Activated CD8-positive, alpha-beta memory T cell treated with anti-CD3 and anti-CD28 coated beads, Interleukin-2, amount 50 U/mL, for 1 hour (primary cell): Measurements from ENCODE around the gene DNAJB1.
"Not testable (repeated sequence)": the region's sequence is repeated elsewhere in the genome, so short reads cannot be mapped to it uniquely, and the experiment has no call there.

Experiments used
- DNase-seq: peaks from one replicate; pipeline ENCODE4 v3.0.0-alpha.2; 2020; ENCODE audit errors: extremely low read depth

DNAJB1 gene

DNA sequence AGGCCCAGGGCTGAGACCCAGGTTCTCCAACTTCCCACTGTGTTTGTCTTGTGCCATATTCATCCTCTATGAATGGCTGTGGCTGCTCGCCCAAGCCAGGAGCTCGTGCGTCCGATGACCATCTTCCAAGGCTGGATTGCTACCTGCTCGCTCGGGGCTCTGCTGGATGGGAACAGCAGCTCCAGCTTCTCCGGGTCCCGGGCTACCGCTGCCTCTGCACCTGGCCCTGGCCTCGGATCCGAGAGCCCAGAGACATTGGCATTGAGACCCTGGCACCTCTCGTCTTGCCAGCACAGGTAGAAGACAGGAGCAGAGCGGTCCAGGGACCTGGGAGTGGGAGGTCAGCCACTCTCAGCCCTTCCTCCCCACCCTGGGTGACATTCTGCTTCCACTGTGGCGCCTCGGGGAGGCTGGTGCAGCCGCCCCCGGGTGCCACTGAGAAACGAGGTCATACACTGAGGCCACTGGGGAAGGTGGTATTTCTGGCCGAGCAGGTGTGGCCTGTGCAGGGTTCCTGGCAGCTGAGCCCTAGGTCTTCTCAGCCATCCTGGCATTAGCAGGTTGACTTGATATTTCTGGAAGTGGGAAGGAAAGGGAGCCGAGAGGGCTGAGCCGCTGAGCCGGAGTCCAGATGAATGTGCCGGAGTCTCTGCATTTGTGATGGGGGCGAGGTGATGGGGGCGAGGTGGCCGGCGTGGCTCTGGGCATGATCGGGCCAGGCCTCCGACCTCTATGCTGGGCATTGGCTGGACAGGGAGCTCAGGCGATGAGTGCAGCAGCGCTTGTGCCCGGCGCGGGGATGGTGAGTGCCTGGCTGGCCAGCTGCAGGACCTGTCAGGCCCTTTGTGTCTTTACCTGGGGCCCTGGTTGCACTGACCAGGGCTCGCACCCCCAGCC is 35.1 kb upstream of the DNAJB1 start:
- DNase-seq: no peak

DNA sequence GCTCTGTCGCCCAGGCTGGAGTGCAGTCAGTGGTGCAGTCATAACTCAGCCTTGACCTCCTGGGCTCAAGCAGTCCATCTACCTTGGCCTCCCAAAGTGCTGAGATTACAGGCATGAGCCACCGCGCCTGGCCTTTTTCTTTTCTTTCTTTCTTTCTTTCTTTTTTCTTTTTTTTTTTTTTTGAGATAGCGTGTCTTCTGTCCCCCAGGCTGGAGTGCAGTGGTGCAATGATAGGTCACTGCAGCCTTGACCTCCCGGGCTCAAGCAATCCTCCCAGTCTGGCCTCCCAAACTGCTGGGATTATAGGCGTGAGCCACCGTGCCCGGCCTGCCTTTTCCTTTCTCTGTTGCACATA is 33.8 kb upstream of the DNAJB1 start:
- not testable (repeated sequence) for DNase-seq

DNA sequence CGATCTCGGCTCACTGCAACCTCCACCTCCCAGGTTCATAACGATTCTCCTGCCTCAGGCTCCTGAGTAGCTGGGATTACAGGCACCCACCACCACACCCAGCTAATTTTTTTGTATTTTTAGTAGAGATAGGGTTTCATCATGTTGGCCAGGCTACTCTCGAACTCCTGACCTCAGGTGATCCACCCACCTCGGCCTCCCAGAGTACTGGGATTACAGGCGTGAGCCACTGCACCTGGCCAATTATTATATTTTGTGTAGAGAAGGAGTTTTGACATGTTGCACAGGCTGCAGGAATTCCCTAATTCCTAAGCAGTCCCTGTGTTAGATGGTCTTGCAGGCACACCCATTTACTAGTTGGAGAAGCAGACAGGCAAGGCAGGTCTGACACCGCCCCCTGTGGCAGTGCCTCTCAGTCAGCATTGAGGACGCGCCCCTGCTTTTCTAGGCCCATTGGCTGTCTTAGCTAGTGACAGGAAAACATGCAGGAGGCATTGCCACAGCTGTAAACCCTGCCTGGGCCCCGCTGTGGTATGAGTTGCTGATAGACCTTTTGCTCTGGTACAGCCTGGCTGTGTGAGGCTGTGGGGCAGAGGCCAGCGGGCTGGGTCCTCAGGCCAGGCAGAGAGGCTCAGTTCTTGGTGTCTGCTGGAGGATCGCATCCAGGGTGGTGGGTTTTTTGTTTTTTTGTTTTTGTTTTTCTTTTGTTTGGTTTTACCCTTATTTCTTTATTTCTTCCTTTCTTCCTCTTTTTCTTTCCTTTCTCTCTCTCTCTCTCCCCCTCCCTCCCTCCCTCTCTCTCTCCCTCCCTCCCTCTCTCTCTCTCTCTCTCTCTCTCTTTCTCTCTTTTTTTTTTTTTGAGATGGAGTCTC is 33.2 kb upstream of the DNAJB1 start:
- peak; percentile 68 for DNase-seq

DNA sequence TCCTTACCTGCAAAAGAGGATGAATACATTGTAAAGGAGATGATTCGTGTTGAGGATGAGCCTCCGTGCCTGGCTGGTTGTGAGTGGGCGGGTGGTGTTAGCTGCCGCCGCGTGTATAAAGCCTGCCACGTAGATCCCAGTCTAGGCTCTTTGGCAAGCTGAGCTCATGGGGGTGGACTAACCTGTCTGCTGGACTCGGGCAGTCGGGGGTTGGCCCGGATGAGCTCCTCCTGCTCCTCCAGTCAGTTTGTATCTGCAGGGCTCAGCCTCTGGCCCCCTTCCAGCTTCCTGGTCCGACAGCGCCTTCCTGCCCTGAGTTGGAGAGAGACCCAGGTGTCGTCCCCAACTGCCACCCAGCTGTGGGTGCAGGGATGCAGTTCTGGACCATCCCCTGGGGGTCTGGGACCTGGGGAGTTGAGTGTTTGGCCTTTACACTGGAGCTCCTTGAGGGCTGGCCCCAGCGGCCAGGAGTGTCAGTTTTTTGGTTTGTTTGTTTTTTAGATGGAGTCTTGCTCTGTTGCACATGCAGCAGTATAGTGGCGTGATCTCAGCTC is 32.1 kb upstream of the DNAJB1 start:
- no peak for DNase-seq

DNA sequence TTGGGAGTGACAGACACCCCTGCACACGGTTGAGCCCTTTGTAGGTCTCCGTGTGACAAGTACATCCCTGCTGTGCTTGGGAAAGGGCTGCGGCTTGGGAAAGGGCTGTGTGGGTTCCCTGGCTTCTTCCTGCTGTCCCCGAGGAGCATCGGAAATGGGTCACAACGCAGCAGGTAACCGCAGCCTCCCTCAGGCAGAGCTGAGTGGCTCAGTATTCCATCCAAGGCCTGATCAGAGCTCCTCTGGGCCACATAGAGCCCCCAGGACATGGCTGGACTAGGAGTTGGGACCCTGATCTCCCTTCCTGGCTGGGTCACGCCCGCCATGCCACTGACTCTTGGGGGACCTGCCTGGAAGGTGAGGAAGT is 27.5 kb upstream of the DNAJB1 start:
- DNase-seq: no peak

DNA sequence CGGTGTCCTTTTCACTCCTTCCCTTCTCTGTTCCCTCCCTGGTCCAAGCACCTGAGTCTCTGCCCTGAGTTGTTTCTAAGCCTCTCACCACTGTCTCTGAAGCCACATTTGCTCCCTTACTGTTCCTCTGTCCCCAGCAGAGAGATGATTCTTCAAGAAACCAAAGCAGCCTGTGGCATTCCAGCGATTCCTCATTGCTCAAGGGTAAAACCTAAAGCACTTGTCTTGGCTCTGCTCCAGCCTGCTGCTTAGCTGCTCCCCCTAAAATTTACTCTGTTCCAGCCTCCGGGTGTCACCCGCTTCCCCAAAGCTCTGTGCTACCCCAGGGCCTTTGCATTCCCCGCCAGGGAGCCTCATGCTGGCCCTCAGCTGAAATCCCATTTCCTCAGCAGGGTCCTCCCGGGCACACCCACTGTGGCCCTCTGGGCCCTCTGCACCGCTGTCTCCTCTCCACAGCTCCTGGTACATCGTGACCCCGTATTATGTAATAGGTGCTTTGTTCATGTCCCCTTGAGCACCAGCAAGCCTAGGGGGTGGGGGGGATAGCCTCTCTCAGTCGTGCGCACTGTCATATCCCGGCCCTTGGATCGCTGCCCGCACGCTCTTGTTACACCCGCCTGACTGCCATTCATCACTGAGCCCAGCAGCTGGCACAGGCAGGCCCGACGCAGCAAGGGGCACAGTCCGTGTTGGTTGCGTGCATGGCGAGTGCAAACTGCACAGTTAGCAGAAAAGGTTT is 26.9 kb upstream of the DNAJB1 start:
- no peak for DNase-seq

DNA sequence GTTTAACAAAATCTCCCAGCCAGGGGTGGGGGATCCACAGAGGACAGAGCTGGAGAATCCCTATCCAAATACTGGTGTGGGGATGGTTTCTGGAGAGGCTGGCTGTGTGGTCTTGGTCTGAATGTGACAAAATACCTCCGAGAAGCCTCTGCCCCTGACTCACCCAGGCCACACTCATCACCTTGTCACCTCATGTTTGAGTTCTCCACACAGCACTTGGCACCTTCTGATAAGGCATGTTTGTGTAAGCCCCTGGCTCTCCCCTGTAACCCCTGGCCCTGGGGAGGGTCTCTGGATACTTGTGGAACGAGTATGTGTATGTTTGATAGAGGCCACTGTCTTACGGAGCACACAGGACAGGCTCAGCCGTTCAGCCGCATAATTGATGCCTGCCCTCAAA is 25.9 kb upstream of the DNAJB1 start:
- no peak for DNase-seq

DNA sequence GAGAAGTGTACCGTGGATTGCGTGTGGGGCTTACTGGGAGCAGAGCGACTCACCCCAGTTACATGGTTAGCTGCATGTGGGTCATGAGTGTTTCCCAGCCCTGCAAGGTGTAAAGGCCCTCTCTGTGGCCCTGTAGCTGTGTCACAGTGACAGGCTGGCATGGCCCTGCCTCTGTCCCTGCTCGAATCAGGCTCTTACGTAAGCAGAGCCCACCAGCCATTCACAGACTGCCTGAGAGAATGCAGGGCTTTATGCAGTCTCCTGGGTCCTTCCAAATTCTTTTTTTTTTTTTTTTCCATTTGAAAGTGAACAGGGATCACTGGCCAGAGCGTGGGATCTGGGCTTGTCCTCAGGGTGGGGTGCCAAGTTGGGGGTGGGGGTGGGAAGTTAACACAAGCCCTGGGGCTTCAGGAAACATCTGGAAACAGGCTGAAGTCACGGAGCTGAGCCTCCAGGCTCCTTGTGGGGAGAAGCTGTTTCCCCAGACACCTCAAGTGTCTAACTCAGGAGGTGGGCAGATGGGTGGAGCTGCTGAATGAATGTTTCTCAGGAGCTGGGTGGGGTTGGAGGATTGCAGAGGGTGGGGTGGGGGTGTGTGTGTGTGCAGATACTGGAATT is 24.6 kb upstream of the DNAJB1 start:
- DNase-seq: no peak

DNA sequence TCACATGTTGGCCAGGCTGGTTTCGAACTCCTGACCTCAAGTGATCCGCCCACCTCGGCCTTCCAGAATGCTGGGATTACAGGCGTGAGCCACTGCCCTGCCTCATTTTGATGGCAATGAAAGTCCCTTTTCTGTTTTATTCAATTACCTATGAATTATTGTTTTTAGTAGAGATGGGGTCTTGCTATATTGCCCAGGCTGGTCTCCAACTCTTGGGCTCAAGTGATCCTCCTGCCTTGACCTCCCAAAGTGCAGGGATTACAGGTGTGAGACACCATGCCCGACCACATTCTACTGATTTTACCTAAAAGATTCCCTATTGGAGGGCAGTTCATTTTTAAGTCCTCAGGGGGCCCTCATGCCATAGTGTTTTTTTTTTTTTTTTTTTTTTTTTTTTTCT is 23.8 kb upstream of the DNAJB1 start:
- not testable (repeated sequence) for DNase-seq

DNA sequence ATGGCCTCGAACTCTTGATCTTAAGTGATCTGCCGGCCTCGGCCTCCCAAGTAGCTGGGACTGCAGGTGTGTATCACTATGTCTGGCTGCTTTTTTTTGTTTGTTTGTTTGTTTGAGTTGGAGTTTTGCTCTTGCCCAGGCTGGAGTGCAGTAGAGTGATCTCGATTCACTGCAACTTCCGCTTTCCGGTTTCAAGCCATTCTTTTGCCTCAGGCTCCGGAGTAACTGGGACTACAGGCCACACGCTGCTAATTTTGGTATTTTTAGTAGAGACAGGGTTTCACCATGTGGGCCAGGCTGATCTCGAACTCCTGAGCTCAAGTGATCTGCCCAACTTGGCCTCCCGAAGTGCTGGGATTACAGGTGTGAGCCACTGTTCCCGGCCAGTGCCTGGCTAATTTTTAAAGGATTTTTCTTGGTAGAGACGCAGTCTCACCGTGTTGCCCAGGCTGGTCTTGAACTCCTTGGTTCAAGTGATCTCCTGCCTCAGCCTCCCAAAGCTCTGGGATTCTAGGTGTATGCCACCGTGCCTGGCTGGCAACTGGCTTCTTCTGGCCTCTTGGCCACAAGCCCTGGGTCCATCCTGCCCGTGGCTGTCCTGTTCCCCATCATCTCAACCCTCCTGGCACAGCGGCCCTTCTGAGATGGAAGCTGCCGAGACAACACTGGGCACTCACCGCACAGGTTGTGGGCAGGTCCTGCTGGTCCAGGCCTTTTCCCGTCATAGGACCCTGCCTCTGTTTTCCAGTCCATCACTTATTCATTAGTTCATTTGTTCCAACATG is 22.7 kb upstream of the DNAJB1 start:
- no peak for DNase-seq

DNA sequence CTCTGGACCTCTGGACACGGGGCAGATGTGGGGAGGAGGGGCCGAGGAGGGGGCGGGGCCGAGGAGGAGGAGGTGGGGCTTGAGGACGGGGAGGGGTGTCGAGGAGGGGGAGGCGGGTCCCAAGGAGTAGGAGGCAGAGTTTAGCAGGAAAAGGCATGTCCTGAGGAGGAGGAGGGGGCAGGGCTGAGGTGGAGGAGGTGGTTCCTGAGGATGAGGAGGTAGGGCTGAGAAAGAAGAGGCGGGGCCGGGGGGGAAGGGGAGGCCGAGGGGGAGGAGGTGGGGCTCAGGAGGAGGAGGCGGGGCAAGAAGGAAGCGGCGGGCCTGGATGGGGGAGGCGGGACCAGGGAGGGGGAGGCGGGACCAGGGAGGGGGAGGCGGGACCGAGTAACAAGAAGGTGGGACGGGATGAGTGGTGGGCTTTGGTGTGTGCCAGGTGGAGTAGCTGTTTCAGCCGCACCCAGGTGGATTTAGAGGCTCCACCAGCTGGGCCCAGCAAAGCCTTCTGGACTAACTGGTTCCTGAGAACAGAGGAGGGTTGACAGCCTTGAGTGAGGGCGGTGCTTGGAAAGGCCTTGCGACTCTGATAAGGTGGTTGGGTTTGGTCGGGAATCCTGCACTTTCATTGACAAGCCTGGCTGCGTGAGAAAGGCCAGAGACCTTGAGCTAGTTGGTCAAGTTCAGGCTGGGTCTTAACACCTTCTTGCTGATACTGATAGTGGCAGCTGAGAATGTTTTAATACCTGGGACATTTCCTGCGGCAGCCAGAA is 18.9 kb upstream of the DNAJB1 start:
- DNase-seq: no peak

DNA sequence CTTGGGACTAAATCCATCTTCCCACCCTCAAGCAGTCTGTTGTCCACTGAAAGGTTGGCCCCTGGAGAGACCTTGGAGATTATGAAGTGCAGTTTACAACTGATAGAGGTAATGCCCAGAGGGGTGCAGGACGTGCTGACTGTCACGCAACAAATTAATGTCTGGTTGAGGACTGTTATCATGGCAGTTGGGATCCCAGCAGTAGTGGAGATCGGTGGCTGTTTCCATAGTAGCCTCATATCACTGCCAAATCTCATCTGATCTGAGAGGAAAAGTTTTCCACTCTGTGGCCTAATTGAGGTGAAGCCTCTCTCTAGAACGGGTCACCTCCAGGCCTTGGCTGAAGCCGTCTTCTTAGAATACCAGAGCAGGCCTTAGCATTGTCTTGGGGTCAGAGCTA is 15.3 kb upstream of the DNAJB1 start:
- no peak for DNase-seq

DNA sequence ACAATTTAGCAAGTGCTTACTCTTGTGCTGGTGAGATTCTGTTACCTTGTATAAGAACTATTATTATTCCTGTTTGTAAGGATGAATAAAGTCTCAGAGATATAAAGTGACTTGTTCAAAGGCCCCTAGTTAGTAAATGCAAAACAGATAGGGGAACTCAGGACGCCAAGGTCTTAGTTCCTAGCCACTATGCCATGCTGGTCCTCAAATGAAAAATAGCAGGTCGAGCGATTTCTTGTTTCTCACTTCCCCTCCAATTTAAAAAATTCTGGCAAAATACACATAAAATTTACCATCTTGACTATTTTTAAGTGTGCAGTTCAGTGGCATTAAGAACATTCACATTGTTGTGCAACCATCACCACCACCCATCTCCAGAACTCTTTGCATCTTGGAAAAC is 12.3 kb upstream of the DNAJB1 start:
- no peak for DNase-seq

DNA sequence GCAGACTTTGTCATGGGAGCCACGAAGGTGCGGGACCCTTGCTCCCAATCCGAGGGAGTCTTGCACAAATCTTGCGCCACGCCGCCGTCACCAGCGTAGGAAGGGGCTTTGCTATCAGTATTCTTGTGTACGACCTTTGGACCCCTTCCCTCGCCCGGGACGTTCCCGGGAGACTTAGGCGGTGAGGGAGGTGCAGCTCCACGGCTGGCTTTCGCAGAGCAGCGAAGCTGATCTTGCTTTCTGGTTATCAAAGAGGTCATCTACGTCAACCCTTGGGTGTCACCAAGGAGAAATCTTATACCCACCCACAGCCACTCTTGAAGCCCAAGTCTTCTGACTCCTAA is 11.8 kb upstream of the DNAJB1 start:
- DNase-seq: no peak

DNA sequence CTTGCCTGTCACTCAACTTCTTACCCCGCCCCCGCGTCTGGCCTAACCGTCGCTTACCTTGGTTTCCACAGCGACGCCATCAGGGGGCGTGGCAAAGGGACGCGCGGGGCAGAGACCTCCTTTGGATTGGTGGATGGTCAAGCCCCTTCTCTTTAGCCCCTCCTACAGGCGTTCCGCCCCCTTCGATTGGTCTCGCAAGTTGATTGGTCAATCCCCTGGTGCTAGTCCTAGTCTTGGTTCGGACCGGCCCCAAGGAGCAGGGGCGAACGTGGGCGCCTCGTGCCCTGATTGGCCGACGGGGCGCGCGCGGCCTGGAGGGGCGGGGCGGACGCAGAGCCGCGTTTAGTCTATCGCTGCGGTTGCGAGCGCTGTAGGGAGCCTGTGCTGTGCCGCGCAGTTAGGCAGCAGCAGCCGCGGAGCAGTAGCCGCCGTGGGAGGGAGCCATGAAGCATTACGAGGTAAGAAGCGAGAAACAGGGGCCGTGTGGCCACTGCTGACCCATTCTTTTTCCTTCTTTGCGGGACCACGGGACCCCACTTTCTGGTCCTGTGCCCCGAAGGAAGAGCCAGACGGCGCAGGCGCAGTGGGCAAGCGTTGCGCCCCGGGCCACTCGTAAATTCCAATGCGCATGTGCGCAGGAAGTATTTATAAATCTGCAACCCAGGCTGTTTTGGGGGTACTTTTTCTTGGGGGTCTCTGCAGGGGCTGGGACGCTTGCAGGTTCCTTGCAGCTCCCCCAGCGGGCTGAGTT is 11.2 kb upstream of the DNAJB1 start, which contains the start of gene TECR:
Gene TECR, plus strand, starts transcription at position 341 of the 751 bp plus-strand sequence. Its CDS starts 103 bp downstream, at position 444.
- peak; percentile 100 for DNase-seq

DNA sequence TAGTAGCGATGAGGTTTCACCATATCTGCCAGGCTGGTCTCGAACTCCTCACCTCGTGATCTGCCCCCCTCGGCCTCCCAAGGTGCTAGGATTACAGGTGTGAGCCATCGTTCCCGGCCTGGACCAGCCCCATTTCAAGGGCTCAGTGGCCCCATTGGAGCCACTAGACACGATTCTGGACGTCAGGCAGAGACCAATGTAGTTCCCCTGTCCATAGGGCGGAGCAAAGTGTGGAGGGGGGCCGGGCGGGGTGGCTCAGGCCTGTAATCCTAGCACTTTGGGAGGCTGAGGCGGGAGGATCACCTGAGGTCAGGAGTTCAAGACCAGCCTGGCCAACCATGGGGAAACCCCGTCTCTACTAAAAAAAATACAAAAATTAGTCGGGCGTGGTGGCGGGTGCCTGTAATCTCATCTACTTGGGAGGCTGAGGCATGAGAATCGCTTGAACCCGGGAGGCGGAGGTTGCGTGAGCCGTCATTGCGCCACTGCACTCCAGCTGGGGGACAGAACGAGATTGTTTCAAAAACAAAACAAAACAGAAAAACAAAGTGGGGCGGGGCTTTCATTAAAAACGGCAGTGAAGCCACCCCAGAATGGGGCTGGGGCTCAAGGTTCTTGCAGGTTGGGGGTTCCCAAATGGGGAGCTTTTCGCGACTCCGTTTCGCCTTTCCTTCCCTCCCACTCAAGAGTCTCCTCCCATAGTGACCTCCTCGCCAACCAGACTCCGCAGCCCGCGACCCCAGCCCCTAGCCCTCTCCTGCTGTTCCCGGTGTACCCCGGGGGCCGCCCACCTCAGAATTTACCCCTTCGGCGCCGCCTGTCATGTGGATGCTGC is 10.4 kb upstream of the DNAJB1 start:
- DNase-seq: no peak

DNA sequence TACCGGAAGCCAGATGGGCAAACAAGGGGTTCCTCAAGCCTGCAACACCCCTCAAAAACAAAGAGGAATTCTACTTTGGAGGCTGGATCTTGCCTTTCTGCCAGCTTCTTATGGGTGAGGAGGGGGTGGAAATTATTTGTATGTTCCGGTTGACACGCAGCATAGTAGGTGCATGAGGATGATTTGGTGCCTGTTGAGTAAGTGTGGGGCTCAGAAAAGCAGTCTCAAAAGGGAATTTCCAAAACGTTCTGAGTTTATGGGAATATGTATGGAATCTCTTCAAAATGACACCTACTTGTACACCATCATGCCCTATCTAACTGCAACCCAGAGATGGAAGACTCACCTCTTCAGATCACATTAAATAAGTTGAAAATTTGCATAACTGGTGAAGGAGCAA is 8.2 kb upstream of the DNAJB1 start:
- no peak for DNase-seq

DNA sequence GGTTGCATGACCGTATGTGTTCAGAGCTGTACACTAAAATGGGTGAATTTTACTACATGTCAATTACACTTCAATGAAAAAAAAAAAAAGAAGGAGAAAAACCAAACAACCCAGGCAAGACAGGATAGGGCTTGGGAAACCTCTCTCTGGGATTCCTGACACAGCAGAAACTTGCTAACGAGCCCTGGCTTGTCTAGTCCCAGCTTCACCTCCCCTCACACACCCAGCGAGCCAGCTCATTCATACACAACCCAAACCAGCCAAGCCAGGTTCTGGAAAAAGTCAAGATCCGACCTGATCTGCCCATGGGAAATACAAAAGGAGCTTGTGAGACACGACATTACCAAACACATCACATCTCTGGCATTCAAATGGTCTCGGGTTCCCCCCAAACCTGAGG is 7.5 kb upstream of the DNAJB1 start:
- DNase-seq: no peak
